GM12891 (cell line): ENCODE data around the gene N4BP2L1.

Experiments used
- POLR2A ChIP-seq: IDR thresholded peaks from 2 replicates; pipeline ENCODE4 v1.6.1; 2011; ENCODE audit warnings: low read depth, low read length, control low read depth
- POLR2AphosphoS5 ChIP-seq: IDR thresholded peaks from 2 replicates; pipeline ENCODE4 v1.6.1; 2011; ENCODE audit warnings: low read depth, low read length, control low read depth

DNA sequence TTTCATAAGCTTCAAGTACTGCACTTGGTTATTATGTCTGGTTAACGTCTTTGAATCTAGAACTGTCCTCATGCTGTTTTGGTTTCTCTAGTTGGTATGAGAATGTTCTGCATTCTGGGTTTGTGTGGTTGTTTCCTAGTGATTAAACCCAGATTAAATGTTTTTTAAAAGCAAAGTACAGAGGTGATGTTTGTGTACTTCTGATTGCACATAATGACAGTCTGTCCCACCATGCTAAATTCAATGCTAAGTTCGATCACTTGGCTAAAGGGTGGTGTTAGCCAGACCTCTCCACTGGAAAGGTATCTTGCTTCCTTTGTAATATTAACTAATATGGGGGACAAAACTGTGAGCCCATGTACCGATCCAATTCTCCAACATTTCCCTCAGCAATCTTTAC, 14.6 kb downstream of the N4BP2L1 start:
- TF ChIP-seq POLR2A: no peak
- TF ChIP-seq POLR2AphosphoS5: no peak
